A673 (cell line): ENCODE data around the gene HARS1.
"Not testable (repeated sequence)": the region's sequence is repeated elsewhere in the genome, so short reads cannot be mapped to it uniquely, and the experiment has no call there.

Experiments
- CTCF ChIP-seq: fragments of 300-800, 200-600 bp; sonication (generic); conservative IDR thresholded peaks from 2 replicates; pipeline ENCODE4 v1.5.1; 2017; ENCODE audit warnings: low read depth, mild to moderate bottlenecking, antibody characterized with exemption, low read length, moderate library complexity, mixed read lengths
- EZH2 ChIP-seq: fragments of 200-600 bp; sonication (generic); IDR thresholded peaks from 2 replicates; pipeline ENCODE4 v1.6.1; 2017; ENCODE audit warnings: borderline replicate concordance, low read depth, mild to moderate bottlenecking, mixed read lengths, antibody characterized with exemption, low read length; ENCODE audit not compliant: poor library complexity, severe bottlenecking

DNA sequence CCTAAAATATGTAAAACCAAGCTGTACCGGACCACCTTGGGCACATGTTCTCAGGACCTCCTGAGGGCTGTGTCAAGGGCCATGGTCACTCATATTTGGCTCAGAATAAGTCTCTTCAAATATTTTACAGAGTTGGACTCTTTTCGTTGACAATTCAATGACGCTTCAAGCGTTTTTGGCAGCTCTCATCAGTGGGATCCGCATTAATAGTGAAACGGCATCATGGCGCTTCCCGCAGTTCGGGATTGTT is 52.3 kb downstream of the HARS1 start:
- TF ChIP-seq CTCF, EZH2: not testable (repeated sequence)
